ENCODE measurements around the gene CIB2. TPM values are rescaled to one million over a fixed set of nuclear protein-coding genes. Genes with fewer than 3 reads are reported as not detected.

The CIB2 gene
- total and polyA plus RNA-seq, 2 experiments from 2014 or later, result 40.5 to 48.9 TPM

DNA sequence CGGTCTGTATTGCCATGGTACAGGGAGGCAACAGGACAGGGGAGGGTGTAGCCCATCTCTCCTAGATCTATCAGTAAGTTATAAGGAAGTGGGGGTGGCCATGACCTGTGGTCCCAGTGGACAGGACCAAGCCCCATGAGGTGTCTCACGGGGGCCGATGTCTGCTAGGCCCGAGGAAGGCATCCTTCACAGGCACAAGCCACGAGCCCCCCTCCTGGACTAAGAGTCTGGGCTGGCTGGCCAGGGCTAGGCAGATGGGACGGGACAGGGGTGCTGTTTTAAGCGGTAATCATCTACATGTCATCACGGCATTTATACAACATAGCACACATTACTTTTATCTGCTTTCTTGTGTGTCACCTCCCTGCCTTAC lies 51.2 kb downstream of the CIB2 start:
- Histone ChIP-seq H3K4me2 (no peak overlapping the region), H3K9me3 (ENCODE audit: low read depth) (no peaks in the 10 kb centered on the region), H3K79me2 (peaks cover 20% of the 10 kb centered on the region), H4K20me1 (ENCODE audit: insufficient read depth, poor library complexity, severe bottlenecking) (no peaks in the 10 kb centered on the region), H3K4me1 (ENCODE audit: insufficient read depth) (peaks cover 35% of the 10 kb centered on the region), H3K27ac (peak overlapping the region; percentile 53), H3K9me2 (replicated peaks; ENCODE audit: insufficient read depth) (no peaks in the 10 kb centered on the region), H3K27me3 (no peaks in the 10 kb centered on the region), H3K36me3 (replicated peaks; ENCODE audit: insufficient read depth, low read depth) (no peaks in the 10 kb centered on the region), H3K4me3 (no peak overlapping the region), H2AFZ (no peak overlapping the region)
- TF ChIP-seq EZH2 (IDR thresholded peaks at IDR 0.05; ENCODE audit: borderline replicate concordance), result no peak
- TF ChIP-seq, protein P1, sequence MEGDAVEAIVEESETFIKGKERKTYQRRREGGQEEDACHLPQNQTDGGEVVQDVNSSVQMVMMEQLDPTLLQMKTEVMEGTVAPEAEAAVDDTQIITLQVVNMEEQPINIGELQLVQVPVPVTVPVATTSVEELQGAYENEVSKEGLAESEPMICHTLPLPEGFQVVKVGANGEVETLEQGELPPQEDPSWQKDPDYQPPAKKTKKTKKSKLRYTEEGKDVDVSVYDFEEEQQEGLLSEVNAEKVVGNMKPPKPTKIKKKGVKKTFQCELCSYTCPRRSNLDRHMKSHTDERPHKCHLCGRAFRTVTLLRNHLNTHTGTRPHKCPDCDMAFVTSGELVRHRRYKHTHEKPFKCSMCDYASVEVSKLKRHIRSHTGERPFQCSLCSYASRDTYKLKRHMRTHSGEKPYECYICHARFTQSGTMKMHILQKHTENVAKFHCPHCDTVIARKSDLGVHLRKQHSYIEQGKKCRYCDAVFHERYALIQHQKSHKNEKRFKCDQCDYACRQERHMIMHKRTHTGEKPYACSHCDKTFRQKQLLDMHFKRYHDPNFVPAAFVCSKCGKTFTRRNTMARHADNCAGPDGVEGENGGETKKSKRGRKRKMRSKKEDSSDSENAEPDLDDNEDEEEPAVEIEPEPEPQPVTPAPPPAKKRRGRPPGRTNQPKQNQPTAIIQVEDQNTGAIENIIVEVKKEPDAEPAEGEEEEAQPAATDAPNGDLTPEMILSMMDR (IDR thresholded peaks at IDR 0.05; ENCODE audit: poor library complexity), result no peak
- no peak for TF ChIP-seq EZH2phosphoT487 (IDR thresholded peaks at IDR 0.05; ENCODE audit: low read depth, severe bottlenecking, unreplicated experiment)
- DNase-seq (ENCODE audit: low spot score), result no peak
- WGBS (ENCODE audit: low lambda C conversion rate, missing lambda C conversion rate), result 93% methylated on average over 8 of the region's 8 CpGs

- H4K20me1 ChIP-seq (ENCODE audit: insufficient read depth, poor library complexity, severe bottlenecking), result no peaks in the 10 kb centered on the region
- no peaks in the 10 kb centered on the region for H3K27me3 ChIP-seq
- peaks cover 25% of the 10 kb centered on the region for H3K79me2 ChIP-seq
- peaks cover 35% of the 10 kb centered on the region for H3K4me1 ChIP-seq (ENCODE audit: insufficient read depth)
- H3K9me2 ChIP-seq (replicated peaks; ENCODE audit: insufficient read depth), result no peaks in the 10 kb centered on the region
- H3K27ac ChIP-seq, result peak overlapping the region; percentile 53
- H3K36me3 ChIP-seq (replicated peaks; ENCODE audit: insufficient read depth, low read depth), result no peaks in the 10 kb centered on the region
- 86% methylated on average over 11 of the region's 11 CpGs for WGBS (ENCODE audit: low lambda C conversion rate, missing lambda C conversion rate)
- no peak overlapping the region for H3K4me3 ChIP-seq
- TF ChIP-seq EZH2phosphoT487 (IDR thresholded peaks at IDR 0.05; ENCODE audit: low read depth, severe bottlenecking, unreplicated experiment), result no peak
- TF ChIP-seq, protein P1 (IDR thresholded peaks at IDR 0.05; ENCODE audit: poor library complexity), result no peak
- TF ChIP-seq EZH2 (IDR thresholded peaks at IDR 0.05; ENCODE audit: borderline replicate concordance), result no peak
- DNase-seq (ENCODE audit: low spot score), result no peak
- H3K9me3 ChIP-seq (ENCODE audit: low read depth), result no peaks in the 10 kb centered on the region
- H3K4me2 ChIP-seq, result no peak overlapping the region
- no peak overlapping the region for H2AFZ ChIP-seq
Measured at GRCh38 chr15:78079298-78080087, 51.8 kb downstream of the CIB2 start.

- H3K4me2 ChIP-seq, result peak overlapping the region; percentile 97
- TF ChIP-seq EZH2phosphoT487 (IDR thresholded peaks at IDR 0.05; ENCODE audit: low read depth, severe bottlenecking, unreplicated experiment) (no peak), EZH2 (IDR thresholded peaks at IDR 0.05; ENCODE audit: borderline replicate concordance) (no peak)
- TF ChIP-seq, protein P1 (IDR thresholded peaks at IDR 0.05; ENCODE audit: poor library complexity), result no peak
- WGBS (ENCODE audit: low lambda C conversion rate, missing lambda C conversion rate), result 30% methylated on average over 7 of the region's 7 CpGs
Measured at GRCh38 chr15:78077871-78078210, 53.4 kb downstream of the CIB2 start.

More at GRCh38 chr15:78077871-78078210, 53.4 kb downstream of the CIB2 start:
- no peaks in the 10 kb centered on the region for H3K9me3 ChIP-seq (ENCODE audit: low read depth)
- H3K27me3 ChIP-seq, result no peaks in the 10 kb centered on the region
- peak overlapping the region; percentile 85 for H3K27ac ChIP-seq
- H3K4me1 ChIP-seq (ENCODE audit: insufficient read depth), result peaks cover 36% of the 10 kb centered on the region
- DNase-seq (ENCODE audit: low spot score), result no peak
- H2AFZ ChIP-seq, result peak overlapping the region; percentile 87
- no peaks in the 10 kb centered on the region for H3K9me2 ChIP-seq (replicated peaks; ENCODE audit: insufficient read depth)
- no peaks in the 10 kb centered on the region for H4K20me1 ChIP-seq (ENCODE audit: insufficient read depth, poor library complexity, severe bottlenecking)
- H3K79me2 ChIP-seq, result peaks cover 42% of the 10 kb centered on the region
- no peaks in the 10 kb centered on the region for H3K36me3 ChIP-seq (replicated peaks; ENCODE audit: insufficient read depth, low read depth)
- peak overlapping the region; percentile 87 for H3K4me3 ChIP-seq
